Mucosa of rectum (tissue), 2 donors: ENCODE results near the gene ENTR1.
"Not testable (repeated sequence)": the region's sequence is repeated elsewhere in the genome, so short reads cannot be mapped to it uniquely, and the experiment has no call there.

Experiments used
- H3K27ac ChIP-seq, 2 donors: one replicate each; pipeline ENCODE4 v1.7.0; 2013; ENCODE audit warnings: inconsistent platforms in 2 of 2, low read depth in 2 of 2, low read length in 2 of 2
- H3K27me3 ChIP-seq, 2 donors: one replicate each; pipeline ENCODE4 v1.7.0; 2013; ENCODE audit warnings: low read length in 2 of 2; ENCODE audit not compliant: control insufficient read depth in 2 of 2, insufficient read depth in 2 of 2
- H3K36me3 ChIP-seq, 2 donors: one replicate each; pipeline ENCODE4 v1.7.0; 2013; ENCODE audit warnings: low read length in 2 of 2; ENCODE audit not compliant: control insufficient read depth in 2 of 2, insufficient read depth in 2 of 2
- H3K4me1 ChIP-seq, 2 donors: one replicate each; pipeline ENCODE4 v1.7.0; 2013; ENCODE audit warnings: low read length in 2 of 2, mild to moderate bottlenecking in 1 of 2; ENCODE audit not compliant: control insufficient read depth in 2 of 2, insufficient read depth in 2 of 2
- H3K4me3 ChIP-seq, 2 donors: one replicate each; pipeline ENCODE4 v1.7.0; 2013; ENCODE audit warnings: low read length in 2 of 2
- H3K9ac ChIP-seq, 2 donors: one replicate each; pipeline ENCODE4 v1.7.0; 2013; ENCODE audit warnings: low read length in 2 of 2, low read depth in 1 of 2, mild to moderate bottlenecking in 1 of 2
- H3K9me3 ChIP-seq, 2 donors: one replicate each; pipeline ENCODE4 v1.7.0; 2013; ENCODE audit warnings: low read length in 2 of 2; ENCODE audit not compliant: control insufficient read depth in 2 of 2
- donor health status: healthy.
- donor health status: Normal muscosa, but diverticular disease.

The ENTR1 gene

GRCh38 chr9:136430588-136431234, 20.3 kb upstream of the ENTR1 start:
- Histone ChIP-seq H3K9me3 (no peaks in the 10 kb centered on the region), H3K36me3 (peaks cover 13 to 25% of the 10 kb centered on the region in 2 donors), H3K27me3 (no peaks in the 10 kb centered on the region), H3K4me1 (no peaks in the 10 kb centered on the region), H3K27ac (no peak overlapping the region), H3K4me3 (no peak overlapping the region), H3K9ac (no peak overlapping the region)

DNA sequence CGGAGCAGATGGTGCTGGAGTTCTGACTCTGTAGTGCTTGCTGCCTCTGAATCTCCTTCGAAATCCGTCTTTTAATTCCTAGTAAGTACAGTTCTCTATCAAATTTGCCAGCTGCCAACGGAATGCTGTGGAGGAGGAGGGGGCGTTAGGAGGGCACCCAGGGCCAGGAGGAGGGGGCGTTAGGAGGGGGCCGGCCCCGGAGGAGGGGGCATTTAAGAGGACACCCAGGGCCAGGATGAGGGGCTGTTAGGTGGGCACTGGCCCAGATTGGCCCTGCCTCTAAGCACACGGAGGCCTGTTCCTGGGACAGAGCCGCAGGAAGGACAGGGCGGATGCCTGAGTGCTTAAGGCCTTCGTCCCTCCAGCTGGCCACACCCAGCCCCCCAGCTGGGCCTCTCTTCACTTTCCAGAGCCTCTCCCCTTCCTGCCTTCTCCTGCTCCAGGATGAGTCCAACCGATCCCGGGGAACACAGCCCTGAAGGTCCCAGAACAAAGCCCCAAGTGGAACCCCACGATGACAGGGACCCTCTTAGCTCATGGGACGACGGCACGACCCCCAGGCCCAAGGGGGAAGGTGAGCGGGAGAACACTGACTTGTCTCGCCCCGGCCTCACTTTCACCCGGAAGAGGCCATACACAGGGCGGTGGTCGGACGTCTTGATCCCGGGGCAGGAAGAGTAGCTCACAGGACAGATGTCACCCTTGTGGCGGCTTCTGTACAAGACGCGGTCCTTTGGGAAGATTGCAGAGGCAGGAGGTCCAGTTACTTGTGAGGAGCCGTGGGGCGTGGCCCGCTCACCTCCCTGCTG, 19.5 kb upstream of the ENTR1 start:
- Histone ChIP-seq H3K4me1 (no peaks in the 10 kb centered on the region), H3K9ac (no peak overlapping the region), H3K27me3 (no peaks in the 10 kb centered on the region), H3K4me3 (no peak overlapping the region), H3K9me3 (no peaks in the 10 kb centered on the region), H3K36me3 (peaks cover 13 to 24% of the 10 kb centered on the region in 2 donors), H3K27ac (no peak overlapping the region)

GRCh38 chr9:136429075-136429628, 18.7 kb upstream of the ENTR1 start:
- H3K4me3 ChIP-seq: no peak overlapping the region
- no peaks in the 10 kb centered on the region for H3K4me1 ChIP-seq
- no peak overlapping the region for H3K9ac ChIP-seq
- H3K36me3 ChIP-seq: peaks cover 19 to 29% of the 10 kb centered on the region in 2 donors
- H3K27ac ChIP-seq: no peak overlapping the region
- H3K9me3 ChIP-seq: no peaks in the 10 kb centered on the region
- no peaks in the 10 kb centered on the region for H3K27me3 ChIP-seq

GRCh38 chr9:136426787-136427186, 16.4 kb upstream of the ENTR1 start:
- Histone ChIP-seq H3K4me1 (no peaks in the 10 kb centered on the region), H3K4me3 (no peak overlapping the region), H3K9ac (no peak overlapping the region), H3K27ac (no peak overlapping the region), H3K27me3 (no peaks in the 10 kb centered on the region), H3K9me3 (no peaks in the 10 kb centered on the region), H3K36me3 (peaks cover 33 to 41% of the 10 kb centered on the region in 2 donors)

GRCh38 chr9:136425367-136425766, 15.0 kb upstream of the ENTR1 start:
- H3K9me3 ChIP-seq, H3K4me3 ChIP-seq, H3K27ac ChIP-seq, H3K9ac ChIP-seq, H3K27me3 ChIP-seq, H3K4me1 ChIP-seq: not testable (repeated sequence)
- peaks cover 34 to 43% of the 10 kb centered on the region in 2 donors for H3K36me3 ChIP-seq

DNA sequence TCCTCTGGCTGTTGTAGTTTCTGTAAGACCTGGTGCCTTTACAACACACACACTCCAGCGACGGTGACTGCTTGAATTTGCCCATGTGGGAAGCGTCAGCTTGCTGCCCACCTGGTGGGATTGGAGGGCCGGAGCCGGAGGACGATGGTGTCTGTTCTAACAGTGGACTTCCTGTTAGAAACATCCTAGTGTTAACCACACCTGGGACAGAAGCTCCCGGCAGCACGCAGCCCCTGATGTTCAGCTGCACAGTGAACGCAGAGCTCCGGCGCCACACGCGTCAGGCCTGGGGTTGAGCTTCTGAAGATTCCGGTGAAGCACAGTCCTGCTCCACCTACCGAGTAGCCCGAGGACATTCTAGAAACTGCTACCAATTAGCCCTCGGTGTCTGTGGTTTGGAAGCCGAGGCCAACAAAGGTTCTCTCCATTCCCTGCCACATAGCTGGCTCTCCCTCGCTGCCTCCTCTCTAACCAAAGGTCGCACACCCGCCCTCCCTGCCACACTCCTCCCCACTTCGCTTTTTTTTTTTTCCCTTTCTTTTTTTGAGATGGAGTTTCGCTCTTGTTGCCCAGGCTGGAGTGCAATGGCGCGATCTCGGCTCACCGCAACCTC, 14.4 kb upstream of the ENTR1 start:
- Histone ChIP-seq H3K9me3 (no peaks in the 10 kb centered on the region), H3K36me3 (peaks cover 32 to 43% of the 10 kb centered on the region in 2 donors), H3K27ac (no peak overlapping the region), H3K27me3 (no peaks in the 10 kb centered on the region), H3K4me1 (no peaks in the 10 kb centered on the region), H3K9ac (no peak overlapping the region), H3K4me3 (no peak overlapping the region)

GRCh38 chr9:136423432-136424146, 13.2 kb upstream of the ENTR1 start:
- no peaks in the 10 kb centered on the region for H3K9me3 ChIP-seq

GRCh38 chr9:136422876-136423275, 12.5 kb upstream of the ENTR1 start:
- H3K27me3 ChIP-seq: no peaks in the 10 kb centered on the region
- no peak overlapping the region for H3K4me3 ChIP-seq
- peaks cover 40 to 48% of the 10 kb centered on the region in 2 donors for H3K36me3 ChIP-seq
- H3K27ac ChIP-seq: no peak overlapping the region
- H3K9me3 ChIP-seq: no peaks in the 10 kb centered on the region
- no peaks in the 10 kb centered on the region for H3K4me1 ChIP-seq
- no peak overlapping the region for H3K9ac ChIP-seq

More at GRCh38 chr9:136423432-136424146, 13.2 kb upstream of the ENTR1 start:
- Histone ChIP-seq H3K27me3 (no peaks in the 10 kb centered on the region), H3K4me3 (no peak overlapping the region), H3K27ac (no peak overlapping the region), H3K4me1 (no peaks in the 10 kb centered on the region), H3K9ac (no peak overlapping the region), H3K36me3 (peaks cover 33 to 42% of the 10 kb centered on the region in 2 donors)

DNA sequence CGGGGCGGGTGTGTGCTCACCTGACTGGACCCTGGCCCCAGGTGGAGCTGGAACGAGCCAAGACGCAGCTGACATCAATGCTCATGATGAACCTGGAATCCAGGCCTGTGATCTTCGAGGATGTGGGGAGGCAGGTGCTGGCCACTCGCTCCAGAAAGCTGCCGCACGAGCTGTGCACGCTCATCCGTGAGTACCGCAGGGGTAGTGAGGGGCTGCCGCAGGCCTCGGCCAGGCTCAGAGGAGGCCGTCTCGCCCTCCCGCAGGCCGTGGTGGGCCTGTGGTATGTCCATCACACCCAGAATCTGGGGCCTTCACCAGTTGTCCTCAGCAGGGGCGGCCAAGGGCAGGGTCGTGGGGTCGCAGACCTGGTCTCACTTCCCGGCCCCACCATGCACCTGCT, 11.4 kb upstream of the ENTR1 start:
- Histone ChIP-seq H3K9me3 (no peaks in the 10 kb centered on the region), H3K4me3 (no peak overlapping the region), H3K27ac (no peak overlapping the region), H3K36me3 (peaks cover 47 to 56% of the 10 kb centered on the region in 2 donors), H3K27me3 (no peaks in the 10 kb centered on the region), H3K4me1 (no peaks in the 10 kb centered on the region), H3K9ac (no peak overlapping the region)
